GM12875 (cell line): Measurements from ENCODE around the gene AHDC1.

ENCODE experiments used
- H3K4me3 ChIP-seq: one replicate; pipeline ENCODE4 v1.5.1; 2011; ENCODE audit warnings: low read depth, low read length, control low read depth
- TF ChIP-seq, protein P1 (sequence below): IDR thresholded peaks from 2 replicates; pipeline ENCODE4 v1.5.1; 2011; ENCODE audit warnings: low read depth, mild to moderate bottlenecking, control low read depth, inconsistent platforms, low read length, moderate library complexity, borderline replicate concordance; ENCODE audit not compliant: insufficient read depth

Gene AHDC1

DNA sequence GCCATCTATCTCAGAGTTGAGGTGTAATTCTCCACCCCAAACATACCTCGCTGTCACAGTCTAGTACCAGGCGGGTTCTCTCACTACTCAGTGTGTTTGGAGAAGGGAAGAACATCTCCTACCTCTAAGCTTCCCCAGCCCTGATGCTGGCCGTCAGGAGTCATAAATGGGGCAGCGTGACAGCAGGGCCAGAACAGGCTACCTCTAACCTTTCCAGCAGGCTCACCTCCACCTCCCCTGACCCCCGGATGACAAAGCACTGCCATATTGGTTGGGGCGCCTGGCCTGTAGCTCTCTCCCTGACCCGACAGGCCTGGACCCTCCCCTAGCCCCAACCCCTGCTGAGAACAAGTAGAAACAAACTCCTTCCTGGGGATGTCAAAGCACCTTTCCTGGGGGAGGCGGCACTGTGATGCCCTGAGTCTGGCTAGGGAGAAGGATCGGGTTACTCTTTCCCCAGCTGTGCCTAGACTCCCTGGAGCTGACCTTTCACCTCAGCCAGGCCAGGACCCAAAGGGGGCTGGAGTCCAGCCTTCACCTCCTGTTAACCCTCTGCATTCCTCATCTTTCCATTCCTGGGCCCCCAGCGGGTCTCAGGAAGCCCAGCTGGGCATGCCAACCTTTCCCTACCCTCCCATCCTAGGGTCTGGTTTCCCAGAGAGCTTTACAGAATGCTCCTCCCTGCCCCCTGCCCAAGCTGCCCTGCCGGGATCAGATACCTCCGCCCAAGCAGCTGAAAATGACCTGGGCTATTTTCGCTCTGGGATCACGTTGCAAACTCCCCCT, 34.2 kb downstream of the AHDC1 start:
- TF ChIP-seq, protein P1, sequence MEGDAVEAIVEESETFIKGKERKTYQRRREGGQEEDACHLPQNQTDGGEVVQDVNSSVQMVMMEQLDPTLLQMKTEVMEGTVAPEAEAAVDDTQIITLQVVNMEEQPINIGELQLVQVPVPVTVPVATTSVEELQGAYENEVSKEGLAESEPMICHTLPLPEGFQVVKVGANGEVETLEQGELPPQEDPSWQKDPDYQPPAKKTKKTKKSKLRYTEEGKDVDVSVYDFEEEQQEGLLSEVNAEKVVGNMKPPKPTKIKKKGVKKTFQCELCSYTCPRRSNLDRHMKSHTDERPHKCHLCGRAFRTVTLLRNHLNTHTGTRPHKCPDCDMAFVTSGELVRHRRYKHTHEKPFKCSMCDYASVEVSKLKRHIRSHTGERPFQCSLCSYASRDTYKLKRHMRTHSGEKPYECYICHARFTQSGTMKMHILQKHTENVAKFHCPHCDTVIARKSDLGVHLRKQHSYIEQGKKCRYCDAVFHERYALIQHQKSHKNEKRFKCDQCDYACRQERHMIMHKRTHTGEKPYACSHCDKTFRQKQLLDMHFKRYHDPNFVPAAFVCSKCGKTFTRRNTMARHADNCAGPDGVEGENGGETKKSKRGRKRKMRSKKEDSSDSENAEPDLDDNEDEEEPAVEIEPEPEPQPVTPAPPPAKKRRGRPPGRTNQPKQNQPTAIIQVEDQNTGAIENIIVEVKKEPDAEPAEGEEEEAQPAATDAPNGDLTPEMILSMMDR = no peak
- no peak overlapping the region for H3K4me3 ChIP-seq

DNA sequence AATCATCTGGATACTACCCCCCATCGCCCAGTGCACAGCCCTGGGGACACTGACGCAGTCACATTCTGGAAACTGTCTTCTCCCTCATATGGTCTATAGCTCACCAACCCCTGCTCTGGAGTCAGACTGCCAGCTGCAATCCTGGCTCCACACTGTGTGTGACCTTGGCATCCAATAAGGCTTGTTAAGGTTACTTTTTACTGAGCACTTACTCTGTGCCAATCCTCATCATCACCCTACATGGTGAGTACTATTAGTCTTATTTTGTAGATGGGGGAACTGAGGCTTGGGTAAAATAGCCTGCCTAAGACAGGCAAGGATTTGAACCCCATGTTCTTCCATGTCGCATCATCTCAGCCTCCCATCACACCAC, 34.9 kb downstream of the AHDC1 start:
- H3K4me3 ChIP-seq = no peak overlapping the region
- TF ChIP-seq, protein P1 = no peak

DNA sequence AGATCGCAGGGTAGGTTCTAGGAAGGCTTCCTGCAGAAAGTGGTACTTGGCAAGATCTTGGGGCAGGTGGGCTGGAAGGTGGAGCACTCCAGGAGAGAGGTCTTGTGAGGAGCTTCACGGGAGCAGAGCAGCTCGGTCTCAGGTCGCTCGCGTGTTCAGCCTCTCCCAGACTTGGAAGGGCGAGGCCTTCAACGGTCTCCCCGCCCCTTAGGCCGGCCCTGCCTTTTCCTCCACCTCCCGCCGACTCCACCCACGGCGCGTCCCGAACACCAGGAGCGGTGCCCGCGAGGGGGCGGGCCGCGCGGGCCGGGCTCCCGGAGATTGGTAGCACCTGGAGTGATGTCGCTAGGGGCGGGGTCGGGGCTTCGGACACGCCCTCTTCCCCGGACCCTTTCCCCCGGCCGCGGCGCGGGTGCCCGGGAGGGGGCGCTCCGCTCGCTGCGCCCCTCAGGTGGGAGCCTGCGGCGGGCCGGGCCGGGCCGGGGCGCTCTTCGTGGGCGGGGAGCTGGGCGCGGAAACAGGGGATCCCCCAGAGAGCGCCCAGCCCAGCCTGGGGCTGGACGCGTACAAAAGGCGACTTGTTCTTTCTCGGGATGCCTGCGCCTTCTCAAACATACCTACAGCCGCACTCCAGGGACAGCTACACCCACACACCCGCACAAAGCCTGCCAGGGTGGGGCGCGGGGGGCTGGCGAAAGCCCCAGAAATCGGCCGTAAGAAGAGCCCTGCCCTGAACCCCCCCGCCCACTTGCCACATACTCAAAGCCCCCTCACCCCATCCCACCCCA, 35.5 kb downstream of the AHDC1 start:
- TF ChIP-seq, protein P1 = peak; percentile 85
- H3K4me3 ChIP-seq = peak overlapping the region; percentile 37

DNA sequence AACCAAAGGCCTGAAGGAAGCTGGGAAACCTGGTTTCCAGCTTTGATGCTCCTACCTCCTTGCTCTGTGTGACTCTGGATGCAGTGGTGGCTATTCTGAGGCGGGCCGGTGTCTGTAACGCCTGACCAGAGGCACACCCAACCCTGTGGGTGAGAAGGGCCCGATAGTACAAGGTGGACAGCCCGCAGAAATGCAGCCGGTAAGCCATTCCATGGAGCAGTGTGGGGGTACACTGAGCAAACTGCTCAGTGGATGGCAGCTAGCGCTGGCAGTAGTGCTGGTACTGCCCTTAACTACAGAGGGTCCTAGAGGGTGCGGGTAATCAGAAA, 36.0 kb downstream of the AHDC1 start:
- TF ChIP-seq, protein P1 = no peak

DNA sequence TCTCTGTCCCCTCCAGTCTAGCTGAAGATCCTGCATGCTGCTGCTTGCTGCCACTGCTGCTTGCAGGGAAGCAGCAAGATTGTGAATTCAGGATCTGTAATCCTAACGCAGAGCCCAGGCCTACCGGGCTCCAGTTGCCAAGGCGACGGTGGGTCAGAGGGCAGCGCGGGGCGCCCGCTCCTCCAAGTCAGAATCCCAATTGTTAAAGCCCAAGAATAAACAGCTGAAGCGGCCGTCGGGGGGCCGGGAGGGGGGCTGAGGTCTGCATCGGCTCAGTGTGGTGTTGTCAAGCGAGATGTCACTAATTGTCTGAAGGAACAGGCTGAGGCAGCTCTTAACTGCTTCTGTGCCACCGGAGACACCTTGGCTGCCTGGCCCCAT, 36.8 kb downstream of the AHDC1 start:
- TF ChIP-seq, protein P1 = no peak
- H3K4me3 ChIP-seq = no peak overlapping the region

More for the DNA sequence above, 36.0 kb downstream of the AHDC1 start:
- H3K4me3 ChIP-seq = peak overlapping the region; percentile 8

DNA sequence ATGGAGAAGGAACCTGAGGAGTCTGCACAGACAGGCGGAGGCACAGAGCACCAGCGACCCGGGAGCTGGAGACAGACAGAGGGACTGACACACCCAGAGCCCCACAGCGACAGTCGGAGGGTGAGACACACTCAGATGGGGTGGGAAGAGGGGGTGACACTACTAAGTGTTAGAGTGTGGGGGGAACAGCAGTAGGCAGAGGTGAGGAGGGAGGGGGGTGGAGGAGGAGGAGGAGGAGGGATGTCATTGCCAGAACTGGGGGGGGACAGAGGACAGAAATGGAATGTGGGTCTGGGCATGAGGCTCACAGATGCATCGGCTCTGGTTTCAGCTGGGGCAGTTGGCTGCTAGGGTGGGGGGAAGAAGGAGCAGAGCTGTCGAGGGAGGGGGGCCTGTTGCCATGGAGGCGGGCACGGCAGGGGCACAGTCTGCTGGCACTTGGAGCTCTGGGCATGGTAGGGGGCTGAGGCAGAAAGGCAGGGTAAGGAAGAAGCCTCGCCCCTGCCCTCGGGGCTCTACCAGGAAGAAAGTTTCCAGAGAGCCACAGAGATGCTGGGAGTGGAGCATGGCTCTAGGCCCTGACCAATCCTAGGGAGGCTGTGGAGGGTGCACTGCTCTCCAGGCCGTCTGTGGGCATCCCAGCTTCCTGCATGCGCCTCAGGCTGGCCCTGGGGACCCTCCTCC, 37.3 kb downstream of the AHDC1 start:
- H3K4me3 ChIP-seq = no peak overlapping the region
- TF ChIP-seq, protein P1 = no peak
